HL-60/S4 treated with retinoic acid at 250 ng/mL for 4 days and 3 days (cell line): ENCODE data around the gene TMEFF2.

ENCODE experiments used
- in situ Hi-C: fragments of 300-500 bp; cut with MboI; formaldehyde crosslinking; loops from 2 replicates; pipeline ENCODE4 v1.7.0; 2022; ENCODE audit warnings: low sequenced_read_pairs

TMEFF2 gene

DNA sequence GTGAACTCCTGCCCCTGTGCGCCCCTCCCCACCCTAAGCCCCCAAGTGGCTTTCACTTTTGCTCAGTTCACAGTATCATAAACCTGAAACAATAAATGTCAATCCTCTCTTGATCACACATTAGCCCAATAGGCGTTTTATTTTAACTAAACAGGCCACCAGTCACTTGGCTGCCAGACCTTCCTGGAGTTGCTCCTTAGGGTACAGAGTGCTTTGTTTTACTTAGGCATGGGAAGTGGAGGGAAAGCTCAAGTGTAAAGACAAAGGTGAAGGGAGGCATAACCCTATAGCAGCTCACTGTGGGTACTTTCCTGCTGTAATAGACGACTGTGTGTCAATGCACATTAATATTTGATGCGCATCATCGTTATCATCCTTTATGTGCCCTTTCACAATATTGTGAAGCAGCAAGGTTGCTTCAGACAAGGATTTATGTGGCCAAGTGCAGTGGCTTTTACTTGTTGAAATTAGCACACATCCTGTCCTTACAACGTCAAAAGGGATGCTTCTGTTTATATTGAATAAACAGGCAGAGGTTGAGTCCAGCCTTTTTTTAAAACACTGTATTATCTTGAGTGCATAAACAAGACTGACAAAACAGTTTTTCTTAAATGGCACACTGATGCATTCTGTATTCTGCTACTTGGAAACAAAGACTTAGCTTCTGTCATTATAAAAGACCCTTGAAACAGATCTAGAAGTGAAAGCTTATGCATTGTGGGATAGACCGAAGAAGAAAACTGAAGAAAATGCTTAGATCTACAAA is 168.5 kb downstream of the TMEFF2 start:
- in situ Hi-C loops, result no loop called here

- in situ Hi-C loops, result no loop called here
These were observed 169.1 kb downstream of the TMEFF2 start for GRCh38 chr2:192025637-192026036.

- in situ Hi-C loops, result no loop called here
These were observed 171.7 kb downstream of the TMEFF2 start for GRCh38 chr2:192023006-192023405.

GRCh38 chr2:192017844-192018243 is 176.9 kb downstream of the TMEFF2 start:
- in situ Hi-C loops, result no loop called here

GRCh38 chr2:192016265-192016664 is 178.5 kb downstream of the TMEFF2 start:
- in situ Hi-C loops, result no loop called here

GRCh38 chr2:192013211-192013610 is 181.5 kb downstream of the TMEFF2 start:
- in situ Hi-C loops, result no loop called here

DNA sequence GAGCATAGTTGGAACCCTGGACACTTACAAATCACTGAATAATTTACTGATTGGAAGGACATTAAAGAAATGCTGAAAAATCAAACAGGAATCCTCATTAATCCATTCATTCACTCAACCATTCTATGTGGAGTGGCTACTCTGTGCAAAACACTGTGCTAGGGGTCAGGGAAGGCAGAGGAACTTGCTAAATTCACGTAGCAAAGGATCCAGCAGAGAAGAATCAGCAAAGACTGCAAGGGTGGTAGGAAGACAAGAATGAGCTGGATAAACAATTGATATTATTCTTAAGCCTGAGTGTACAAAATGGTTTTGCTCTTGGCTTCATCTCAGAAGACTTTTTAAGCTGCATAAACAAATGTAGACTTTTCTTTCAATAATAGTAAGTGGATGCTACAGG is 183.5 kb downstream of the TMEFF2 start:
- in situ Hi-C loops, result no loop called here

DNA sequence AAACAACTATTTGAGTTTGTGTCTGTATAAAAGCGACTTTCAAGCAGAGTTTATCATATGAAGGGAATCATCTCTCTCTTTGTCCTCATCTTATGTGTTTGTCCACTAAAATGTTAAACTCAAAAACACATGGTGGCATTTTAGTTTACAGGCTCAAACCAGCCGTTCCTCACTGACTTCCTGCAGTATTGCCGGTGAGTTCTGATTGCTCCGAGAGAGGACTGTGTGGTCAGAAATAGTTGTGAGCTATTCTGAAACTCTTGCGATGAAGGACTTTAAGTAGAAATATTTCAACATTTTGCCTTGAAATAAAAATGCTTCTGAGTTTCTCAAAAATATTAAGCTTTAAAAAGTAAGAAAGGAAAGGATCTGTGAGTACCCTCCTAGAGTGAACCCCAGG is 184.7 kb downstream of the TMEFF2 start:
- in situ Hi-C loops, result no loop called here

DNA sequence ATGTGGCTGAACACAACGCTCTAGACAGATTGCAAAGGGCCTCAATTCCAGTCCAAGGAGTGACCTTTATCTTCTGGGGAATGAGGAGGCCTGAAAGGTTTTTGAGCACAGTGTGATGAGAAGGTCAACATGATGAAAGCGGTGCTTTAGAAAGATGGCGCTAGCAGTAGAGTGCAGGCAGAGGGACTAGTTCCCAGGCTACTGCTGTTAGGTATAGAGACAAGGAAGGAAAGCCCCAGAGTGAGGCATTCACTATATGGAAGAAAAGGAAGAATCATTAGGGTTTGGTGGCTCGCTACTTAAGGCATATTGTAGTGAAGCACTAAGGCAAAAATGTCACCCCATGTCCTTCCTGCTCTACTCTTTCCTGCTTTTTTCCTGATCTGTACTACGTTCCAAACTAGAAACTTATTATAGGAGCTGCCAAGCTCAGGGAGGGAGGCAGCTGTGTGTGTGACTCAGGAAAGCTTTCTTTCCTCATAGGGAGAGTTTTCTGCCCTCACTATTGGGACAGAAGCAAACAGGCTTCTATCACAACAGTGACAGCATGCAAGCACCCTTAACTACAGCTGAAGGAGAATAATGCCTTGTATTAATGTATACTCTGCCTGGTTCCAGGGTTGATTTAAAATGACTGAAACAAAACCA is 187.0 kb downstream of the TMEFF2 start:
- in situ Hi-C loops, result no loop called here

DNA sequence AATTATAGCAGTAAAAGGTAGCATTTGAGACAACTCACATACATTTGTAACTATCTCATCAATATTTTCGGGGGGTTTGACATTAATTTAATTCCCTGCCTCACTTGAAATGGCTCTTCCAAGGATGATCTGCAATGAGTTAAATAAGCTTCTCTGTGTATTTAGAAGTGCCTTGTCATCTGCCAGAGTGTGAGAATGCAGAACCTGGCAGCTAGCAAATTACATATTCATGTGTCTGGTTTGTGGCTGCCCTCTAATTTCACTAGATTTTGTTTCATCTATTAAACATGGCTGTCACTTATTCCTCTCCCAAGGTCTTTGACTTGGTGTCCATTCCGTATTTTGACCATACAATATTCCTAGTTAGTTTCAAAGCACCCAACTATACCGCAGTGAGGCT is 189.5 kb downstream of the TMEFF2 start:
- in situ Hi-C loops, result no loop called here

GRCh38 chr2:192004188-192004963 is 190.4 kb downstream of the TMEFF2 start:
- in situ Hi-C loops, result no loop called here

- in situ Hi-C loops, result no loop called here
These were observed 192.3 kb downstream of the TMEFF2 start for GRCh38 chr2:192002418-192002817.

DNA sequence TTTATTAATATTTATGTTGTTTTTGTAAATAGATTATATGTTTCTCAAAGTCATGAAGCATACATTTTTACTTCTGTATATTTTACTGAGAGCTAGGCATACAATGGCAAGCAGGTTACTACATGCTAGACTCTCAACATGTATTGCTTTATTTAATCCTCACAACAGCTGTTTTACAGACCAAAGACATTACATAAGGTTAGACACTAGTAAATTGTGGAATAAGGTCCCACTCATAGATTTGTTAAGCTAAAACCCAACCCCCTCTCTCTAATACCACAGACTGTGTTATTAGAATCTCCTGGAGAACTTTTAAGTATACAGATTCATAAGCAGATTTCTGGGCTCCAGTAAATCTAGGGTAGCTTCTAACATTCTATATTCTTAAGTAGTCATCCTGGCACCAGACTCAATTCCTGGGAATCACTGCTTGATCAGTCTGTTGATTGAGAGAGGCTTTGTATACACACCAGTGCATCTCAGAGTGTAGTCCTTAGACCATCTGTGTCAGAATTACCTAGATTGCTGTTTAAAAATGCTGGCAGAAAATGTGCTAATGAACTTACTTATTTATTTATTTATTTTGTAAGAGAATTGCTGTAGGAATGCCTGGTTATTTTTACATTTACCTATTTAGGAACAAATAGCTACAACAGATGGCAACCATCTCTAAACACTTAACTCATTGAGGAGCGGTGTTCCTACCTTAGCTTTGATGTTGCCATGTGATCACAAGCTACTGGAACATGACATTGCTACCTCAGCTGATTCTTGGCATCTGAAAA is 194.3 kb downstream of the TMEFF2 start:
- in situ Hi-C loops, result no loop called here

- in situ Hi-C loops, result no loop called here
These were observed 195.5 kb downstream of the TMEFF2 start for GRCh38 chr2:191999101-191999841.

DNA sequence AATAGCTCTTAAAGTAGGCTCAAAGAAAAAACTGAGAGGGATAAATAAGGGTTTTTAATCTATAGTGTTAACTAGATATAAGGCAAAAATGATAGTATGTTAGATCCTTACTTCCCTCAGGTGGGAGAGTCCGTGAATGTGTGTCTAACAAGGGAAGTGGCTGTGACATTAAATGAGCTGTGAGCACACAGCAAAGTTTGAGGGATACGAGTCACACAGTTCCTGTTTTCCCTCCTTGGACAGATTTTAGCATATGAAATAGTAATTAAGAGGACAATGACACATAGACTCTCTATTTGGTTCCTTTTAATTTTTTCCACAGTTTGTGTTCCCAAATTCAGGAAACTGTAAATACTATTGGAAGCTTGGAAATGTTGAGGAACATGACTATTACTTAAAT is 199.4 kb downstream of the TMEFF2 start:
- in situ Hi-C loops, result no loop called here

DNA sequence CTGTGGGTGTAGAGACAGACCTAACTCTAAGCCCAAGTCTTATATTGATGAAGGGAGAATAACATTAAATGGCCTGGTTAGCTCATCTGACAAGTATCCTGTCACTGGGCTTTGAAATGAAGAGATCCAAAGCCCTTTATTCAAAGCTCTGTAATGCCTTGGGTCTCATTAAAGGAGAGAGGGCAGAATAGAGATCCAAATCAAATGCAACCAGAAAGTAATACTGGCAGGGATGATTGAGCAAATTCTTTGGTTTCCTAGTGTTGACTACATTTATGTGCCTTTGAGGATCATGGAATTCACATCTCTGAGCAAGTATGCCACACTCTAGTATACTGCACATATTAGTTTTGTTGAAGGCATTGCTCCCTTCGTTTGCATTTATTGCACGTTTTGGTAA is 200.0 kb downstream of the TMEFF2 start:
- in situ Hi-C loops, result no loop called here

DNA sequence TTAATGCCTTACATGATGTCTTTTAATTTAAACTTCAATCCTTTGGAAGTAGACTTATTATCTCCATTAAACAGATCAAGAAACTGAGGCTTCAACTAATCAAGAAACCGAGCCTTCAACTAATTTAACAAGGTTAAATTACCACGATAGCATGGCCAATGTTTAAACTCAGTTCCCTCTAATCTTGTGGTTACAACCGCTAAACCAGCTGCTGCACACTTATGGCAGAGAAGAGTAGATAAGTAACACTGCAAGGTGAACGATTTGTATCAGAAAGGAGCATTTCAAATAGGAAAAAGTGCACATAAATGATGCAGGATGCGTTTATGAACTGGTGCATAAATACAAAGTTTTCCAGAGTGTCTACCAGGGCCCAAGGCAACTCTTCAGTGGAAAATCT is 203.3 kb downstream of the TMEFF2 start:
- in situ Hi-C loops, result no loop called here

GRCh38 chr2:191985740-191986139 is 209.0 kb downstream of the TMEFF2 start:
- in situ Hi-C loops, result no loop called here

GRCh38 chr2:191983591-191983990 is 211.1 kb downstream of the TMEFF2 start:
- in situ Hi-C loops, result no loop called here

DNA sequence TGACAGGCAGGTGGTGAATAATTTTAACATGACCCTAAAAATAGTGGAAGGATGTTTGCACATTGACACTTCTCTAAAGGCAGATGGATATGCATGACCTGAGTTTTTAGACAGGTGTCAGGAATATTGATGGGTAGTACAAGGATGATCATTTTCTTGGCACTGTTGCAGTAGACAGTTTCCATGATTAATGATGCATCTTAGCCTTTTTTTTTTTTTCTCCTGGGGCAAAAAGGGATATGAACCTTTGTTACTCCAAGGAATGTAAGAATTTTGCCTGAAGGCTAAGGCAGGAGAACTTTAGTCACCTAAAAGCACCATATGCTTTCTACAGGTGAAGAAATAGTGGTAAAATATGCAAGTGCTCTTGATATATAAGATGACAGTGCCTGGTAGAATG is 211.5 kb downstream of the TMEFF2 start:
- in situ Hi-C loops, result no loop called here
